GM21423 (cell line): Measurements from ENCODE around the gene PCDHGA11.
A peak's percentile ranks its signal among the peaks of the same experiment; 100 is the strongest.
"Not testable (repeated sequence)": the region's sequence is repeated elsewhere in the genome, so short reads cannot be mapped to it uniquely, and the experiment has no call there.

Experiments used
- ATAC-seq: cut with Tn5 transposase; IDR thresholded peaks from one replicate; pipeline ENCODE4 v1.9.1; 2021; ENCODE audit warnings: mild to moderate bottlenecking, moderate library complexity; ENCODE audit not compliant: unreplicated experiment

The PCDHGA11 gene

DNA sequence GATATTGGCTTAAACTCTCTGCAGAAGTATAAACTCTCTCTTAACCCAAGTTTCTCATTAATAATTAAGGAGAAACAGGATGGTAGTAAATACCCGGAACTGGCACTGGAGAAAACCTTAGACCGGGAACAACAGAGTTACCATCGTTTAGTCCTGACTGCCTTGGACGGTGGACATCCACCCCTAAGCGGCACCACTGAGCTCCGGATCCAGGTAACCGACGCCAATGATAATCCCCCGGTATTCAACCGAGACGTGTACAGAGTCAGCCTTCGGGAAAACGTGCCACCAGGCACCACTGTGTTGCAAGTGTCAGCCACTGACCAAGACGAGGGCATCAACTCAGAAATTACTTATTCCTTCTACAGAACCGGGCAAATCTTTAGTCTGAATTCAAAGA lies 22.2 kb upstream of the PCDHGA11 start:
- no peak for ATAC-seq

DNA sequence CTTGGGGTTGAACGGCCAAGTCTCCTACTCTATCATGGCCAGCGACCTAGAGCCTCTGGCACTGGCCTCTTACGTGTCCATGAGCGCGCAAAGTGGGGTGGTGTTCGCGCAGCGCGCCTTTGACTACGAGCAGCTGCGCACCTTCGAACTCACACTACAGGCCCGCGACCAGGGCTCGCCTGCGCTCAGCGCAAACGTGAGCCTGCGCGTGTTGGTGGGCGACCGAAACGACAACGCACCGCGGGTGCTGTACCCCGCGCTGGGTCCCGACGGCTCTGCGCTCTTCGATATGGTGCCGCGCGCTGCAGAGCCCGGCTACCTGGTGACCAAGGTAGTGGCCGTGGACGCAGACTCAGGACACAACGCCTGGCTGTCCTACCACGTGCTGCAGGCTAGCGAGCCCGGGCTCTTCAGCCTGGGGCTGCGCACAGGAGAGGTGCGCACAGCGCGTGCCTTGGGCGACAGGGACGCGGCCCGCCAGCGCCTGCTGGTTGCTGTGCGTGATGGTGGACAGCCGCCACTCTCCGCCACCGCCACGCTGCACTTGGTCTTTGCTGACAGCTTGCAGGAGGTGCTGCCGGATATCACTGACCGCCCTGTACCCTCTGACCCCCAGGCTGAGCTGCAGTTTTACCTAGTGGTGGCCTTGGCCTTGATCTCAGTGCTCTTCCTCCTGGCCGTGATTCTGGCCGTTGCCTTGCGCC lies 21.1 kb upstream of the PCDHGA11 start:
- ATAC-seq = no peak

DNA sequence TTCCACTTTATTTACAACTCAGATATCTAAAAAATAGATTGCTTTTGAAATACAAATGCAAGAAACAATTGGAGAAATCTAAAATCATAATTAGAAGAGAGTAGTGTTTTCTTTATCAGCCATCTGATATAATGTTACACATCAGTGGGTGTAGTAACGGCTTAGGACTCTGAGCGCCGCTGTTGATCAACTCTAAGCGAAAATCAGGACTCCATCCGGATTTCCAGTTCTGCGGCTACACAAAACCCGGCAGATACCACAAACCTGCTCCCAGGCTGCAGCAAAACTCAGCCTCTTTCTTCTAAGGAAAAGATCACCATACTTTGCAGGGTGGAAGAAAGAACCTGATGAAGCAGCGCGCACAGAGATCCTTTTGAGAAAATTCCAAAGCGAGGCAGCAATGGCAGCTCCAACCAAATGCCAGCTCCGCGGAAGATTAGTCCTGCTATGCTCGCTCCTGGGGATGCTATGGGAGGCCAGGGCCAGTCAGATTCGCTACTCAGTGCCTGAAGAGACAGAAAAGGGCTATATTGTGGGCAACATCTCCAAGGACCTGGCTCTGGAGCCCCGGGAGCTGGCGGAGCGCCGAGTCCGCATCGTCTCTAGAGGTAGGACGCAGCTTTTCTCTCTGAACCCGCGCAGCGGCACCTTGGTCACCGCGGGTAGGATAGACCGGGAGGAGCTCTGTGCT lies 18.2 kb upstream of the PCDHGA11 start, which contains the start of gene PCDHGA9:
TSS of gene PCDHGA9 (plus strand) at position 226 of the 691 bp plus-strand sequence. CDS start at position 401, 175 bp downstream.
- ATAC-seq = no peak

DNA sequence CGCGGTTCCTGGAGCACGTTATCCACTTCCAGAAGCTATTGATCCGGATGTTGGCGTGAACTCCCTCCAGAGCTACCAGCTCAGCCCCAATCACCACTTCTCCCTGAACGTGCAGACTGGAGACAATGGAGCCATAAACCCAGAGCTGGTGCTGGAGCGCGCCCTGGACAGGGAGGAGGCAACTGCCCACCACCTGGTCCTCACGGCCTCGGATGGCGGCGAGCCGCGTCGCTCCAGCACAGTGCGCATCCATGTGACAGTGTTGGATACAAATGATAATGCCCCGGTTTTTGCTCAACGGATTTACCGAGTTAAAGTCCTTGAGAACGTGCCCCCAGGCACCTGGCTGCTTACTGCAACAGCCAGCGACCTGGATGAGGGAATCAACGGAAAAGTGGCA lies 17.5 kb upstream of the PCDHGA11 start:
- ATAC-seq = no peak

DNA sequence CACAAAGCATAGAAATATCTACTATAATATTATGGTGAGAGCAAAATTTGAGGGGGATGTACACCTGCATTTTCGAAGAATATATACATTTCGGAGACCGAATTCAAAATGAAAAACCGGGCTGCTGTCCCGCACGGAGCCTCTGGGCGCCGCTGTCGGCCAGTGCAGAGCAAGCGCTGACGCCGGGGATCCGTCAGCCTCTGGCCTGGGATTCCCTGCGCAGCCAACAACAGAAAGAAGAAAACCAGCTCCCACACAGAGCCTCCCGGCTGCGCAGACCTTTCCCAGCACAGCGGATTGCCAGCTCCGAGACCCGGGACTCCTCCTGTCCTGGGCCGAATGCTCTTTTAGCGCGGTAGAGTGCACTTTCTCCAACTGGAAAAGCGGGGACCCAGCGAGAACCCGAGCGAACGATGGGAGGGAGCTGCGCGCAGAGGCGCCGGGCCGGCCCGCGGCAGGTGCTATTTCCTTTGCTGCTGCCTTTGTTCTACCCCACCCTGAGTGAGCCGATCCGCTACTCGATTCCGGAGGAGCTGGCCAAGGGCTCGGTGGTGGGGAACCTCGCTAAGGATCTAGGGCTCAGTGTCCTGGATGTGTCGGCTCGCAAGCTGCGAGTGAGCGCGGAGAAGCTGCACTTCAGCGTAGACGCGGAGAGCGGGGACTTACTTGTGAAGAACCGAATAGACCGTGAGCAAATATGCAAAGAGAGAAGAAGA lies 12.9 kb upstream of the PCDHGA11 start, which contains the start of gene PCDHGB6:
TSS of gene PCDHGB6 (plus strand) at position 232 of the 716 bp plus-strand sequence. CDS start at position 414, 182 bp downstream.
- ATAC-seq = peak; percentile 51

DNA sequence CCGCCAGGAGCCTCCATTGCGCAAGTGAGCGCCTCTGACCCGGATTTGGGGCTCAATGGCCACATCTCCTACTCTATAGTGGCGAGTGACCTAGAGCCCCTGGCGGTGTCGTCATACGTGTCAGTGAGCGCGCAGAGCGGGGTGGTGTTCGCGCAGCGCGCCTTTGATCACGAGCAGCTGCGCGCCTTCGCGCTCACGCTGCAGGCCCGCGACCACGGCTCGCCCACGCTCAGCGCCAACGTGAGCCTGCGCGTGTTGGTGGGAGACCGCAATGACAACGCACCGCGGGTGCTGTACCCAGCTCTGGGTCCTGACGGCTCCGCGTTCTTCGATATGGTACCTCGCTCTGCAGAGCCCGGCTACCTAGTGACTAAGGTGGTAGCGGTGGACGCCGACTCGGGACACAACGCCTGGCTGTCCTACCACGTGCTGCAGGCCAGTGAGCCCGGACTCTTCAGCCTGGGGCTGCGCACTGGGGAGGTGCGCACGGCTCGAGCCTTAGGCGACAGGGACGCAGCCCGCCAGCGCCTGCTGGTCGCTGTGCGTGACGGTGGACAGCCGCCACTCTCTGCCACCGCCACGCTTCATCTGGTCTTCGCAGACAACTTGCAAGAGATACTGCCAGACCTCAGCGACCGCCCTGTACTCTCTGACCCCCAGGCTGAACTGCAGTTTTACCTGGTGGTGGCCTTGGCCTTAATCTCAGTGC lies 11.1 kb upstream of the PCDHGA11 start:
- ATAC-seq = no peak

DNA sequence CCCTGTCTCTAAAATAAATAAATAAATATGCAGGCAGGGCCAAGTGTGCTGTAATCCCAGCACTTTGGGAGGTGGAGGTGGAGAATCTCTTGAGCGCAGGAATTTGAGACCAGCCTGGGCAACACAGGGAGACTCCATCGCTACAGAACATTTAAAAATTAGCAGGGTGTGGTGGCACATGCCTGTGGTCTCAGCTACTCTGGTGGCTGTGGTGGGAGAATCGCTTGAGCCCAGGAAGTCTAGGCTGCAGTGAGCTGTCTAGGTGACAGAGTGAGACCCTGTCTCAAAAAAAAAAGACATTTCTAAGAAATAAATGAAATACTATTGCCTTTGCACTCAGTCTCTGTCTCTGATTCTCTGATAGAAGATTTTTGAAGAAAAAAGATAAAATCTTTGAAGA lies 9.3 kb upstream of the PCDHGA11 start:
- no peak for ATAC-seq

DNA sequence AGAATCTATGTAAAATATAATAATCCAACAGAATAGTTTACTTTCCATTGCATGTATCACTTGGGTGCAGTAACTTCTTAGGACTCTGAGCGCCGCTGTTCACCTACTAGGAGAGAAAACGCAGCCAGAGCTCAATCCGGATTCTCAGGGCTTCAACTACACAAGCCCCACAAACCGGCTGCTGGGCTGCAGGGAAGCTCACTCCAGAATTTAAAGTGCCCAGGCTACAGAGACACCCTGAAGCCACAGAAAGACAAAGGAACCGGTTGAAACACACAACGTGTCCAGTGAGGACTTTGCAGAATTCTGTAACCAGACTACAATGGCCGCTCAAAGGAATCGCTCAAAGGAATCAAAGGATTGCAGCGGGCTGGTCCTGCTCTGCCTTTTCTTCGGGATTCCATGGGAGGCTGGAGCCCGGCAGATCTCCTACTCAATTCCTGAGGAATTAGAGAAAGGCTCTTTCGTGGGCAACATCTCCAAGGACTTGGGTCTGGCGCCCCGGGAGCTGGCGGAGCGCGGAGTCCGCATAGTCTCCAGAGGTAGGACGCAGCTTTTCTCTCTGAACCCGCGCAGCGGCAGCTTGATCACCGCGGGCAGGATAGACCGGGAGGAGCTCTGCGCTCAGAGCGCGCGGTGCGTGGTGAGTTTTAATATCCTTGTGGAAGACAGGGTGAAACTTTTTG lies 7.9 kb upstream of the PCDHGA11 start, which contains the start of gene PCDHGA10:
TSS of gene PCDHGA10 (plus strand) at position 134 of the 686 bp plus-strand sequence. CDS start at position 323, 189 bp downstream.
- ATAC-seq = peak; percentile 76

DNA sequence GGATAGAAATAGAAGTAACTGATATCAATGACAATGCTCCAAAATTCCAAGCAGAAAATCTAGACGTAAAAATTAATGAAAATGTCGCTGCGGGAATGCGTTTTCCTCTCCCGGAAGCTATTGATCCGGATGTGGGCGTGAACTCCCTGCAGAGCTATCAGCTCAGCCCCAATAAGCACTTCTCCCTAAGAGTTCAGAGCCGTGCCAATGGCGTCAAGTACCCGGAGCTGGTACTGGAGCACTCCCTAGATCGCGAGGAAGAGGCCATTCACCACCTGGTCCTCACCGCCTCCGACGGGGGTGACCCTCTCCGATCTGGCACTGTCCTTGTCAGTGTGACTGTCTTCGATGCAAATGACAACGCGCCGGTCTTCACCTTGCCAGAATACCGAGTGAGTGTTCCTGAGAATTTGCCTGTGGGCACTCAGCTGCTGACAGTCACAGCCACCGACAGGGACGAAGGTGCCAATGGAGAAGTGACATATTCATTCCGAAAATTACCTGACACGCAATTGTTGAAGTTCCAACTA lies 7.2 kb upstream of the PCDHGA11 start:
- ATAC-seq = no peak

DNA sequence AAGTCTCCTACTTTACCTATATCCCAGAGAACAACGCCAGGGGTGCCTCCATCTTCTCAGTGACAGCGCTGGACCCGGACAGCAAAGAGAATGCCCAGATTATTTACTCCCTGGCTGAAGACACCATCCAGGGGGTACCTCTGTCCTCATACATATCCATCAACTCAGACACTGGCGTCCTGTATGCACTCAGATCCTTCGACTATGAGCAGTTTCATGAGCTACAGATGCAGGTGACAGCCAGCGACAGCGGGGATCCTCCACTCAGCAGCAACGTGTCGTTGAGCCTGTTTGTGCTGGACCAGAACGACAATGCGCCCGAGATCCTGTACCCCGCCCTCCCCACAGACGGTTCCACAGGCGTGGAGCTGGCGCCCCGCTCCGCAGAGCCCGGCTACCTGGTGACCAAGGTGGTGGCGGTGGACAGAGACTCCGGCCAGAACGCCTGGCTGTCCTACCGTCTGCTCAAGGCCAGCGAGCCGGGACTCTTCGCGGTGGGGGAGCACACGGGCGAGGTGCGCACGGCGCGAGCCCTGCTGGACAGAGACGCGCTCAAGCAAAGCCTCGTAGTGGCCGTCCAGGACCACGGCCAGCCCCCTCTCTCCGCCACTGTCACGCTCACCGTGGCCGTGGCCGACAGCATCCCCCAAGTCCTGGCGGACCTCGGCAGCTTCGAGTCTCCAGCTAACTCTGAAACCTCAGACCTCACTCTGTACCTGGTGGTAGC lies 6.1 kb upstream of the PCDHGA11 start:
- ATAC-seq = not testable (repeated sequence)

DNA sequence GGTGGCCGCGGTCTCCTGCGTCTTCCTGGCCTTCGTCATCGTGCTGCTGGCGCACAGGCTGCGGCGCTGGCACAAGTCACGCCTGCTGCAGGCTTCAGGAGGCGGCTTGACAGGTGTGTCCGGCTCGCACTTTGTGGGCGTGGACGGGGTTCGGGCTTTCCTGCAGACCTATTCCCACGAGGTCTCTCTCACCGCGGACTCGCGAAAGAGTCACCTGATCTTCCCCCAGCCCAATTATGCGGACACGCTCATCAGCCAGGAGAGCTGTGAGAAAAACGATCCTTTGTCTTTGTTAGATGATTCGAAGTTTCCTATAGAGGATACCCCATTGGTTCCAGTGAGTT lies 5.6 kb upstream of the PCDHGA11 start:
- ATAC-seq = not testable (repeated sequence)

DNA sequence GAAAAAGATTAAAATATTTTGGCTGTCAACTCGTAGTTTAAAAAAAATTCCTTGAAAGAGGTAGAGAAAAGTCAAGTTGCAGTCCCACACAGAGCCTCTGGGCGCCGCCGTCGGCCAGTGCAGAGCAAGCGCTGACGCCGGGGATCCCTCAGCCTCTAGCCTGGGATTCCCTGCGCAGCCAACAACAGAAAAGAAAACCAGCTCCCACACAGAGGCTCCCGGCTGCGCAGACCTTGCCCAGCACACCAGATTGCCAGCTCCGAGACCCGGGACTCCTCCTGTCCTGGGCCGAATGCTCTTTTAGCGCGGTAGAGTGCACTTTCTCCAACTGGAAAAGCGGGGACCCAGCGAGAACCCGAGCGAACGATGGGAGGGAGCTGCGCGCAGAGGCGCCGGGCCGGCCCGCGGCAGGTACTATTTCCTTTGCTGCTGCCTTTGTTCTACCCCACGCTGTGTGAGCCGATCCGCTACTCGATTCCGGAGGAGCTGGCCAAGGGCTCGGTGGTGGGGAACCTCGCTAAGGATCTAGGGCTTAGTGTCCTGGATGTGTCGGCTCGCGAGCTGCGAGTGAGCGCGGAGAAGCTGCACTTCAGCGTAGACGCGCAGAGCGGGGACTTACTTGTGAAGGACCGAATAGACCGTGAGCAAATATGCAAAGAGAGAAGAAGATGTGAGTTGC lies 3.2 kb upstream of the PCDHGA11 start, which contains the start of gene PCDHGB7:
TSS of gene PCDHGB7 (plus strand) at position 184 of the 679 bp plus-strand sequence. CDS start at position 367, 183 bp downstream.
- peak; percentile 75 for ATAC-seq

DNA sequence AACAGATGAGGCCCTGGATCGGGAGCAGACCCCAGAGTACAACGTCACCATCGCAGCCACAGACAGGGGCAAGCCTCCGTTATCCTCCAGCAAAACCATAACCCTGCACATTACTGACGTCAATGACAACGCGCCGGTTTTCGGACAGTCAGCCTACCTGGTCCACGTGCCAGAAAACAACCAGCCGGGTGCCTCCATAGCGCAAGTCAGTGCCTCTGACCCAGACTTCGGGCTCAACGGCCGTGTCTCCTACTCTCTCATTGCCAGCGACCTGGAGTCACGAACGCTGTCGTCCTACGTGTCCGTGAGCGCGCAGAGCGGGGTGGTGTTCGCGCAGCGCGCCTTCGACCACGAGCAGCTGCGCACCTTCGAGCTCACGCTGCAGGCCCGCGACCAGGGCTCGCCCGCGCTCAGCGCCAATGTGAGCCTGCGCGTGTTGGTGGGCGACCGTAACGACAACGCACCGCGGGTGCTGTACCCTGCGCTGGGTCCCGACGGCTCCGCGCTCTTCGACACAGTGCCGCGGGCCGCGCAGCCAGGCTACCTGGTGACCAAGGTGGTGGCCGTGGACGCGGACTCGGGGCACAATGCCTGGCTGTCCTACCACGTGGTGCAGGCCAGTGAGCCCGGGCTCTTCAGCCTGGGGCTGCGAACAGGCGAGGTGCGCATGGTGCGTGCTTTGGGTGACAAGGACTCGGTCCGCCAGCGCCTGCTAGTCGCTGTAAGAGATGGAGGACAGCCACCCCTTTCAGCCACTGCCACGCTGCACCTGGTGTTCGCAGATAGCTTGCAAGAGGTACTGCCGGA lies 1.6 kb upstream of the PCDHGA11 start:
- no peak for ATAC-seq

DNA sequence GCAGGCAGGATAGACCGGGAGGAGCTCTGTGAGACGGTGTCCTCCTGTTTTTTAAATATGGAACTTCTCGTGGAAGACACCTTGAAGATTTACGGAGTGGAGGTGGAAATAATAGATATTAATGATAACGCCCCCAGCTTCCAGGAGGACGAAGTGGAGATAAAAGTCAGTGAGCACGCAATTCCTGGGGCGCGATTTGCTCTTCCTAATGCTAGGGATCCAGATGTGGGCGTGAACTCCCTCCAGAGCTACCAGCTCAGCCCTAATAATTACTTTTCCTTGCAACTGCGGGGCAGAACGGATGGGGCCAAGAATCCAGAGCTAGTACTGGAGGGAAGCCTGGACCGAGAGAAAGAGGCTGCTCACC lies 621 bp downstream of the PCDHGA11 start:
- ATAC-seq = no peak

DNA sequence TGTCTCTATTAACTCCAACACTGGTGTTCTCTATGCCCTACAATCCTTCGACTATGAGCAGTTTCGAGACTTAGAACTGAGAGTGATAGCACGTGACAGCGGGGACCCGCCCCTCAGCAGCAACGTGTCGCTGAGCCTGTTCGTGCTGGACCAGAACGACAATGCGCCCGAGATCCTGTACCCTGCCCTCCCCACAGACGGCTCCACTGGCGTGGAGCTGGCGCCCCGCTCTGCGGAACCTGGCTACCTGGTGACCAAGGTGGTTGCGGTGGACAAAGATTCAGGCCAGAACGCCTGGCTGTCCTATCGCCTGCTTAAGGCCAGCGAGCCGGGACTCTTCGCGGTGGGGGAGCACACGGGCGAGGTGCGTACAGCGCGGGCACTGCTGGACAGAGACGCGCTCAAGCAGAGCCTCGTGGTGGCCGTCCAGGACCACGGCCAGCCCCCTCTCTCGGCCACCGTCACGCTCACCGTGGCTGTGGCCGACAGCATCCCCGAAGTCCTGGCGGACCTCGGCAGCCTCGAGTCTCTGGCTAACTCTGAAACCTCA lies 2.0 kb downstream of the PCDHGA11 start:
- ATAC-seq = no peak

DNA sequence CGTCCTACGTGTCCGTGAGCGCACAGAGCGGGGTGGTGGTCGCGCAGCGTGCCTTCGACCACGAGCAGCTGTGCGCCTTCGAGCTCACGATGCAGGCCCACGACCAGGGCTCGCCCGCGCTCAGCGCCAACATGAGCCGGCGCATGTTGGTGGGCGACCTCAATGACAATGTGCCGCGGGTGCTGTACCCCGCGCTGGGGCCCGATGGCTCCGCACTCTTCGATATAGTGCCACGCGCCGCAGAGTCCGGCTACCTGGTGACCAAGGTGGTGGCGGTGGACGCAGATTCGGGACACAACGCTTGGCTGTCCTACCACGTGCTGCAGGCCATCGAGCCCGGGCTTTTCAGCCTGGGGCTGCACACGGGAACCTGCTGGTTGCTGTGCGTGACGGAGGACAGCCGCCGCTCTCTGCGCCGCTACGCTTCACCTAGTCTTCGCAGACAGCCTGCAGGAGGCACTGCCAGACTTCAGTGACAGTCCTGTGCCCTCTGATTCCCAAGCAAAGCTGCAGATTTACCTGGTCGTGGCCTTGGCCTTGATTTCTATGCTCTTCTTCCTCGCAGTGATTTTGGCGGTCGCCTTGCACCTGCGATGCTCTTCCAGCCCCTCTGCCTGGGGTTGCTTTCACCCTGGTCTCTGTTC lies 7.1 kb downstream of the PCDHGA11 start:
- ATAC-seq = no peak
